OCI-LY1 (cell line): ENCODE measurements around the gene SPARC.

Experiments used
- CTCF ChIP-seq: fragments of 200-600 bp; sonication (generic), shearing (Covaris generic); IDR thresholded peaks from 2 replicates; pipeline ENCODE4 v1.5.1; 2017; ENCODE audit warnings: mild to moderate bottlenecking, antibody characterized with exemption, low read length, moderate library complexity, mixed read lengths
- EZH2 ChIP-seq: fragments of 200-600 bp; sonication (generic), shearing (Covaris generic); IDR thresholded peaks from 2 replicates; pipeline ENCODE4 v1.8.0; 2017; ENCODE audit warnings: borderline replicate concordance, mixed run types, mild to moderate bottlenecking, antibody characterized with exemption, low read length, moderate library complexity, mixed read lengths

- TF ChIP-seq CTCF = no peak
- TF ChIP-seq EZH2 = no peak
These were observed 8.7 kb upstream of the SPARC start for GRCh38 chr5:151695464-151695863.
